Mesenchymal stem cell (in vitro differentiated cells and primary cell): Measurements from ENCODE around the gene GMPPA.
A peak's percentile ranks its signal among the peaks of the same experiment; 100 is the strongest.

Source experiments
- DNase-seq: peaks from one replicate; pipeline ENCODE4 v3.0.0-alpha.2; 2013
- H2AFZ ChIP-seq: one replicate; pipeline ENCODE4 v1.6.1; 2013; ENCODE audit warnings: low read depth, mild to moderate bottlenecking, control low read depth, inconsistent platforms, low read length, moderate library complexity
- H2AK5ac ChIP-seq: 2 replicates; pipeline ENCODE4 v1.6.1; 2013; ENCODE audit warnings: low read length, moderate library complexity, mild to moderate bottlenecking, inconsistent platforms; ENCODE audit not compliant: severe bottlenecking
- H2BK120ac ChIP-seq: one replicate; pipeline ENCODE4 v1.6.1; 2013; ENCODE audit warnings: low read depth, mild to moderate bottlenecking, inconsistent platforms, low read length, moderate library complexity
- H2BK12ac ChIP-seq, 2 experiments: one replicate each; pipeline ENCODE4 v1.6.1; 2013; ENCODE audit warnings: inconsistent platforms in 2 of 2, low read length in 2 of 2, mild to moderate bottlenecking in 2 of 2, moderate library complexity in 2 of 2, control low read depth in 1 of 2
- H2BK15ac ChIP-seq: one replicate; pipeline ENCODE4 v1.6.1; 2013; ENCODE audit warnings: mild to moderate bottlenecking, low read depth, inconsistent platforms; ENCODE audit not compliant: poor library complexity, severe bottlenecking
- H2BK5ac ChIP-seq: 2 replicates; pipeline ENCODE4 v1.6.1; 2013; ENCODE audit warnings: low read depth, mild to moderate bottlenecking, low read length, control low read depth, inconsistent platforms; ENCODE audit not compliant: poor library complexity, severe bottlenecking
- H3K14ac ChIP-seq, 2 experiments: one replicate each; pipeline ENCODE4 v1.6.1; 2013; ENCODE audit warnings: inconsistent platforms in 2 of 2, low read length in 2 of 2, control low read depth in 1 of 2, mild to moderate bottlenecking in 1 of 2, moderate library complexity in 1 of 2
- H3K18ac ChIP-seq, 2 experiments: one replicate each; pipeline ENCODE4 v1.6.1; 2013; ENCODE audit warnings: inconsistent platforms in 2 of 2, low read length in 2 of 2, control low read depth in 1 of 2, low read depth in 1 of 2, mild to moderate bottlenecking in 1 of 2
- H3K23ac ChIP-seq, 2 experiments: one replicate each; pipeline ENCODE4 v1.6.1; 2013; ENCODE audit warnings: inconsistent platforms in 2 of 2, low read length in 2 of 2, mild to moderate bottlenecking in 2 of 2, moderate library complexity in 2 of 2, control low read depth in 1 of 2
- H3K27ac ChIP-seq: 2 replicates; pipeline ENCODE4 v1.5.1; 2013; ENCODE audit warnings: mild to moderate bottlenecking, moderate library complexity, low read length, control low read depth, inconsistent platforms; ENCODE audit not compliant: poor library complexity, severe bottlenecking
- H3K27me3 ChIP-seq, 2 experiments: 2 replicates each; pipeline versions ENCODE4 v1.6.1 to v1.7.0; 2013; ENCODE audit warnings: low read length in 2 of 2, mild to moderate bottlenecking in 2 of 2, moderate library complexity in 2 of 2, control low read depth in 1 of 2, inconsistent platforms in 1 of 2; ENCODE audit not compliant: control insufficient read depth in 1 of 2, insufficient read depth in 1 of 2
- H3K36me3 ChIP-seq, 2 experiments: 2 replicates each; pipeline versions ENCODE4 v1.6.1 to v1.7.0; 2013; ENCODE audit warnings: low read length in 2 of 2, control low read depth in 1 of 2, inconsistent platforms in 1 of 2, low read depth in 1 of 2, mild to moderate bottlenecking in 1 of 2; ENCODE audit not compliant: insufficient read depth in 2 of 2, control insufficient read depth in 1 of 2
- H3K4ac ChIP-seq, 2 experiments: one replicate each; pipeline ENCODE4 v1.6.1; 2013; ENCODE audit warnings: inconsistent platforms in 2 of 2, low read length in 2 of 2, mild to moderate bottlenecking in 2 of 2, moderate library complexity in 2 of 2, control low read depth in 1 of 2, low read depth in 1 of 2
- H3K4me1 ChIP-seq: 2 replicates; pipeline ENCODE4 v1.6.1; 2013; ENCODE audit warnings: low read depth, low read length, control low read depth; ENCODE audit not compliant: control insufficient read depth, insufficient read depth
- H3K4me2 ChIP-seq: 2 replicates; pipeline ENCODE4 v1.6.1; 2013; ENCODE audit warnings: low read length, mild to moderate bottlenecking, inconsistent platforms; ENCODE audit not compliant: poor library complexity, severe bottlenecking
- H3K4me3 ChIP-seq, 2 experiments: 2 replicates each; pipeline versions ENCODE4 v1.5.1 to v1.7.0; 2013; ENCODE audit warnings: low read length in 2 of 2, mild to moderate bottlenecking in 2 of 2, control low read depth in 1 of 2, low read depth in 1 of 2; ENCODE audit not compliant: insufficient read depth in 1 of 2
- H3K79me1 ChIP-seq: replicated peaks from 2 replicates; pipeline ENCODE4 v1.6.1; 2013; ENCODE audit warnings: mild to moderate bottlenecking, control low read depth, low read length, inconsistent platforms; ENCODE audit not compliant: poor library complexity, severe bottlenecking
- H3K9ac ChIP-seq: 2 replicates; pipeline ENCODE4 v1.7.0; 2013; ENCODE audit warnings: mild to moderate bottlenecking, low read length, moderate library complexity
- H3K9me3 ChIP-seq: 2 replicates; pipeline ENCODE4 v1.7.0; 2013; ENCODE audit warnings: mild to moderate bottlenecking, low read length; ENCODE audit not compliant: control insufficient read depth
- H4K8ac ChIP-seq: one replicate; pipeline ENCODE4 v1.6.1; 2013; ENCODE audit warnings: inconsistent platforms, mild to moderate bottlenecking, low read length, moderate library complexity
- H4K91ac ChIP-seq: one replicate; pipeline ENCODE4 v1.6.1; 2013; ENCODE audit warnings: mild to moderate bottlenecking, low read length, inconsistent platforms
- WGBS: methylation state at CpG from one replicate; pipeline ENCODE4 v1.1.7; 2013; ENCODE audit warnings: mixed read lengths; 5-methylcytosine and 5-hydroxymethylcytosine counted together

Gene GMPPA

DNA sequence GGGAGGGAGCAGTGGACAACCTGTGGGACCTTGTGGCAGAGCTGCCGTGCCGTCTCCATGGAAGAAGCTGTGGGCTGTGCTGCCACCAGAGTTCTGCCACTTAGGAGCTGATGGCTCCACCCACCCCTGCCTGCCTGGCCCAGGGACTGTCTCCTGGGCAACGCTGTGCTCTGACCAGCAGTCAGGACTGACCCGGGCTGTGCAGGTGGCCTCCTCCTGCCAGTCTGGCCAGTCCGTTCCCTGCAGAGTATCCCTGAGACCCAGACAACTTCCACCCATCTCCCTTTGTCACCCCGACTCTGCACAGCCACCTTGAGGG is 28.3 kb downstream of the GMPPA start:
- Histone ChIP-seq H3K36me3 (no peaks in the 10 kb centered on the region), H2BK15ac (no peak overlapping the region), H4K8ac (no peak overlapping the region), H3K23ac (no peak overlapping the region), H3K27ac (no peak overlapping the region), H2BK12ac (no peak overlapping the region), H2AK5ac (no peak overlapping the region), H3K9ac (no peak overlapping the region), H2AFZ (no peak overlapping the region), H3K4ac (no peak overlapping the region), H3K9me3 (no peaks in the 10 kb centered on the region), H3K27me3 (peaks cover 46 to 60% of the 10 kb centered on the region in 2 experiments), H3K4me3 (no peak overlapping the region), H3K4me1 (peaks cover 12% of the 10 kb centered on the region), H4K91ac (no peak overlapping the region), H3K79me1 (no peaks in the 10 kb centered on the region), H3K14ac (peak overlapping the region in 1 of 2 experiments; percentile 3), H2BK120ac (no peak overlapping the region), H2BK5ac (no peak overlapping the region), H3K18ac (no peak overlapping the region), H3K4me2 (no peak overlapping the region)
- no peak for DNase-seq
- 69% methylated on average over 6 of the region's 6 CpGs for WGBS

- Histone ChIP-seq H3K4ac (no peak overlapping the region), H2BK5ac (no peak overlapping the region), H2AK5ac (no peak overlapping the region), H3K4me1 (peaks cover 9% of the 10 kb centered on the region), H2BK12ac (no peak overlapping the region), H3K23ac (no peak overlapping the region), H3K4me3 (no peak overlapping the region), H3K4me2 (no peak overlapping the region), H3K18ac (no peak overlapping the region), H4K8ac (no peak overlapping the region), H3K9me3 (no peaks in the 10 kb centered on the region), H4K91ac (no peak overlapping the region), H3K9ac (no peak overlapping the region), H3K36me3 (no peaks in the 10 kb centered on the region), H3K27me3 (peaks cover 46 to 65% of the 10 kb centered on the region in 2 experiments), H3K79me1 (no peaks in the 10 kb centered on the region), H2AFZ (no peak overlapping the region), H2BK120ac (no peak overlapping the region), H3K27ac (no peak overlapping the region), H3K14ac (no peak overlapping the region), H2BK15ac (no peak overlapping the region)
- 84% methylated on average over 5 of the region's 5 CpGs for WGBS
- DNase-seq = no peak
Observed at GRCh38 chr2:219527472-219527871, 28.8 kb downstream of the GMPPA start.

DNA sequence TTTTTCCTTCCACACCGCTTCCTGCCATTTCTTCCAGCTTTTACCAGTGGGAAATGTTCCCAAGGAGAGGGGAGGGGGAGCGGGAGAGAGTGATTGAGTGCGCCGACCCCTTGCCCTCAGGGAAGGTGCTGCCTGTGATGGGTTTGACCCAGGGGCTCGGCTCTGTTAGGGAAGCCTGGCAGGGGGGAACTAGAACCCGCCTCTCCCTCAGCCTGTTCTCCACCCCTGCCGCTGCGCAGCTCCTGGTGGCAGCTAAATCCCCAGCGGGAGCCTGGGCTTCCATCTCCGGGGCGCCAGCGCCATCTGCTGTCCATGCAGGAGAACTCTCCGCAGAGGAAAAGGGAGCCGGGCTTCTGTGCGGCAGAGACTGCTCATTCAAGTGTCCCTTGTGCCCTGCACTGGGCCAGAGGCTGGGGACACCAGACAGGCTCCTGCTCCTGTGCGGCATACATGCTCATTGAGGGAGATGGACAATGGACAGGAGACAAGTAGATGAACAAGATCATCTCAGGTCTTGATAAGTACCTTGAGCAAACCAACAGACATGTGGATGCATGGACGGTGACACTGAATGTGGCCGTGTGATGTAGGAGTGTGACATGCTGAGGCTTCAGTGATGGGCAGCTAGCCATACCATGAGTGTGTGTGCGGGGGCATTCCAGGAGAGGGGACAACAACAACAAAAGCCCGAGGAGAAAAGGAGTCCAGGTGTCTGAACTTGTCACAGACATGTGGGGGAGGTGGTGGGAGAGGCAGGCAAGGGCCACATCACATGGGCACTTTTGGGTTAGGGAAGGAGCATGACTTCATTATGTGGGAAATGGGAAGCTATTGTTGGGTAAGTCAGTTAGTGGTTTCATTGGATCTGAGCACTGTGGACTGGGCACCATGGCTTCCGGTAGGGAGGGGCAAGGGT is 31.6 kb downstream of the GMPPA start:
- Histone ChIP-seq H3K27ac (no peak overlapping the region), H3K36me3 (no peaks in the 10 kb centered on the region), H2BK12ac (peak overlapping the region in 1 of 2 experiments; percentile 33), H3K4ac (no peak overlapping the region), H3K4me2 (peak overlapping the region; percentile 57), H4K8ac (no peak overlapping the region), H3K18ac (peak overlapping the region in 1 of 2 experiments; percentile 21), H3K4me3 (peak overlapping the region in 1 of 2 experiments; percentile 70), H4K91ac (no peak overlapping the region), H2BK120ac (no peak overlapping the region), H3K9ac (peak overlapping the region; percentile 61), H3K14ac (no peak overlapping the region), H3K23ac (no peak overlapping the region), H2AFZ (no peak overlapping the region), H2AK5ac (no peak overlapping the region), H2BK15ac (no peak overlapping the region), H3K4me1 (no peaks in the 10 kb centered on the region), H3K27me3 (peaks cover 52 to 64% of the 10 kb centered on the region in 2 experiments), H3K9me3 (no peaks in the 10 kb centered on the region), H2BK5ac (no peak overlapping the region), H3K79me1 (no peaks in the 10 kb centered on the region)
- peak; percentile 82 for DNase-seq
- 14% methylated on average over 20 of the region's 21 CpGs for WGBS

DNA sequence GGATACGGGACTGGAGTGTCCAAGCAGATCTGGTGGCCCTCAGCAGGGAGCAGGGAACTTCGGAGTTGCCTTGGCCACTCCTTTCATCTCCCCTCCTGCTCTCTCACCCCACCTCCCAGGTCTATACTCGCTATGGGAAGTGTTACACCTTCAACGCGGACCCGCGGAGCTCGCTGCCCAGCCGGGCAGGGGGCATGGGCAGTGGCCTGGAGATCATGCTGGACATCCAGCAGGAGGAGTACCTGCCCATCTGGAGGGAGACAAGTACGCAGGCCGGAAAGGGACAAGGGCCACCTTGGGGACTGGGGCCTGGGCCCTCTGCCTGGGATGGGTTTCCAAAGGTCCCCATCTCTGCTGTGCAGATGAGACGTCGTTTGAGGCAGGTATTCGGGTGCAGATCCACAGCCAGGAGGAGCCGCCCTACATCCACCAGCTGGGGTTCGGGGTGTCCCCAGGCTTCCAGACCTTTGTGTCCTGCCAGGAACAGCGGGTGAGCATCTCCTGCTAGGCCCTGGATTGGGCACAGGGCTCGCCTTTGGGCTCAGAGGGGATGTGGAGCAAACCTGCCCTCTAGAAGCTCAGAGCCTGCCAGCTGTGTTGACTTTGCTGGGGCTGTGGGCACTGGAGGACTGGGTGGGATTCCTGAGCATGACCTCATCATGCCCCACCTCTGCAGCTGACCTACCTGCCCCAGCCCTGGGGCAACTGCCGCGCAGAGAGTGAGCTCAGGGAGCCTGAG is 33.1 kb downstream of the GMPPA start:
- H3K79me1 ChIP-seq = no peaks in the 10 kb centered on the region
- H3K4ac ChIP-seq = no peak overlapping the region
- H3K14ac ChIP-seq = peak overlapping the region in 1 of 2 experiments; percentile 38
- H3K9ac ChIP-seq = no peak overlapping the region
- H3K23ac ChIP-seq = no peak overlapping the region
- H3K36me3 ChIP-seq = no peaks in the 10 kb centered on the region
- no peak overlapping the region for H2BK5ac ChIP-seq
- DNase-seq = no peak
- H3K27ac ChIP-seq = no peak overlapping the region
- peaks cover 45 to 53% of the 10 kb centered on the region in 2 experiments for H3K27me3 ChIP-seq
- 80% methylated on average over 20 of the region's 20 CpGs for WGBS
- no peak overlapping the region for H2BK12ac ChIP-seq
- H4K8ac ChIP-seq = no peak overlapping the region
- no peak overlapping the region for H2AFZ ChIP-seq
- H3K4me3 ChIP-seq = no peak overlapping the region
- peaks cover 3% of the 10 kb centered on the region for H3K4me1 ChIP-seq
- H3K4me2 ChIP-seq = no peak overlapping the region
- no peak overlapping the region for H3K18ac ChIP-seq
- no peak overlapping the region for H2BK15ac ChIP-seq
- no peaks in the 10 kb centered on the region for H3K9me3 ChIP-seq
- H2AK5ac ChIP-seq = no peak overlapping the region
- H2BK120ac ChIP-seq = no peak overlapping the region
- H4K91ac ChIP-seq = no peak overlapping the region
